GDM1 (cell line): Measurements from ENCODE around the gene PTPRF.

ENCODE experiments used
- DNase-seq: peaks from one replicate; lab custom pipeline; 2025; lab: John Stamatoyannopoulos, UW

PTPRF gene

DNA sequence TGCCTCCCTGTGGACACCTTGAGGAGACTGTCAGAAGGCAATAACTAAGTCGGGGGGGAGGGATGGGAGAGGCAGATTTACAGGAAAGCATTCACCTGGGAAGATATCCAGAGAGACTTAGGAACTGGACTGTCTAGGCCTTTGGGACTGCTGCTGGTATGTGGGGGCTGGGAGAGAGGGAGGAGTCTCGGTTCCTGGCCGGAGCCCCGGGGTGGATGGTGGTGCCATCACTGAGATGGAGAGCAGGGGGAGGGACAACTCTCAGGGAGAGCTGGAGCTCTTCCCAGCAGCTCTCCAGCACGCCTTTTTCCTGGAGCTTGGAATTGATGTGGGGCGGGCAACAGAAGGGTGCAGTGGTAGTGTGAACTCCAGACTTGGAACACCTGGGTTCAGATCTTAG lies 22.1 kb downstream of the PTPRF start:
- no peak for DNase-seq

DNA sequence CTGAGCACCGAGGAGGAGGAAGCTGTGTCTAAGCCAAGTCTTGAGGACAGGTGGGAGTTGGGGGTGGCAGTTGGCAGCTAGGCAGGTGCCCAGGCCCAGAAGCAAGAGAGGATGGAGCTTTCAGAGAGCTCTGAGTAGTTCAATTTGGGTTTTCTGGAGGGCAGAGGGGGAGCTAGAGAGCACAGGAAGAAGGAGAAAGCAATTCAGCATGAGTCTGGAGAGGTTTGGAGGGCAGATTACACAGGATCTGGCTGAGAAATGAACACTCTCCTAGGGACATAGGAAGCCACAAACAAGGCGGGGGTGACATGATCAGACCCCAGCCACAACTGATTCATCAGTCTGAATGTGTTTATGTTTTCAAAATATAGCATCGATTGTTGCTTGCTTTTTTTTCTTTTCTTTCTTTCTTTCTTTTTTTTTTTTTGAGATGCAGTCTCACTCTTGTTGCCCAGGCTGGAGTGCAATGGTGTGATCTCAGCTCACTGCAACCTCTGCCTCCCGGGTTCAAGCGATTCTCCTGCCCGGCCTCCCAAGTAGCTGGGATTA lies 23.8 kb downstream of the PTPRF start:
- DNase-seq = no peak

DNA sequence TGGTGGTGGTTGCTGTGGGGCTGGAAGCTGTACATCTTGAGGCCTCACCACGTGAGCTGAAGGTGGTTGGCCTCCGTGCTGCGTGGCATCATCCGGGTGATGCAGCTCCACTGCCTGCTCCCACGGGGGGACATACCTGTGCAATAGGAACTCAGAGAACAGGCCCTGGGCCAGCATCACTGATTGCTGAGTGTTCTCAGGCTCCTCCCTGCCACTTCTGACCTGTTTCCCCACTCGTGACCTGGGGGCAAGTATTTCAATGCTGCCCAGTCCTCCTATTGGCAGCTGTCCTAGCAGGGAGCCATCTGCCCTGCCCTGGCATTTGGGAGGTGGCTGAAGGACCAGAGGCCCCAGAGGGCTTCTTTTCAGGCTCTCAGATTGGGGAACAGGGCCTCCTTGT lies 26.1 kb downstream of the PTPRF start:
- DNase-seq = no peak

DNA sequence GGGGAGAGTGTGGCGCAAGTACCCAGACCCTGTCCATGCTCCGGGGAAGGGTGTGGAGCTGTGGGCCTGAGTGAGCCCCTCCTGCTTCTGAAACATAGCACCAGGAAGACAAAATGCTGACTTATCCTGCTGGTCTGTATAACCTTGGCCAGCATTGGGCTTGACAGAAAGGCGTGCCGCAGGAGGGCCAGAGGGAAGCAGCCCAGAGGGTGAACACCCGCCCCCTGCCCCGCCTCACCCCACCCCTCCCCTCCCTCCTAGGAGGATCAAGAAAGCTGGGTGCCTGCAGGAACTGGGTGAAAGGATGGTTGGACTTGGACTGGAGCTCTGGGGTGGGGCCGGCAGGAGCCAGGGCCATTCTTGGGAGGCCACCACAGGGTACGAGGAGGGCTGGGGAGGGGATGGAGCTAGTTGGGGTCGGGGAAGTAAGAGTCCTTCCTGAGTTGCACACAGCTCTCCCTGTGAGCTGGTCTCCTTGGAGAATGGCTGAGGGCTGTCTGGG lies 27.1 kb downstream of the PTPRF start:
- no peak for DNase-seq

- DNase-seq = no peak
Observed at GRCh38 chr1:43558346-43558841, 27.7 kb downstream of the PTPRF start.

- no peak for DNase-seq
Observed at GRCh38 chr1:43559714-43560113, 29.0 kb downstream of the PTPRF start.

GRCh38 chr1:43560286-43560685 lies 29.6 kb downstream of the PTPRF start:
- no peak for DNase-seq

- no peak for DNase-seq
Observed at GRCh38 chr1:43563876-43564539, 33.3 kb downstream of the PTPRF start.

GRCh38 chr1:43564551-43565348 lies 34.1 kb downstream of the PTPRF start:
- no peak for DNase-seq

- DNase-seq = no peak
Observed at GRCh38 chr1:43565600-43566360, 35.1 kb downstream of the PTPRF start.

DNA sequence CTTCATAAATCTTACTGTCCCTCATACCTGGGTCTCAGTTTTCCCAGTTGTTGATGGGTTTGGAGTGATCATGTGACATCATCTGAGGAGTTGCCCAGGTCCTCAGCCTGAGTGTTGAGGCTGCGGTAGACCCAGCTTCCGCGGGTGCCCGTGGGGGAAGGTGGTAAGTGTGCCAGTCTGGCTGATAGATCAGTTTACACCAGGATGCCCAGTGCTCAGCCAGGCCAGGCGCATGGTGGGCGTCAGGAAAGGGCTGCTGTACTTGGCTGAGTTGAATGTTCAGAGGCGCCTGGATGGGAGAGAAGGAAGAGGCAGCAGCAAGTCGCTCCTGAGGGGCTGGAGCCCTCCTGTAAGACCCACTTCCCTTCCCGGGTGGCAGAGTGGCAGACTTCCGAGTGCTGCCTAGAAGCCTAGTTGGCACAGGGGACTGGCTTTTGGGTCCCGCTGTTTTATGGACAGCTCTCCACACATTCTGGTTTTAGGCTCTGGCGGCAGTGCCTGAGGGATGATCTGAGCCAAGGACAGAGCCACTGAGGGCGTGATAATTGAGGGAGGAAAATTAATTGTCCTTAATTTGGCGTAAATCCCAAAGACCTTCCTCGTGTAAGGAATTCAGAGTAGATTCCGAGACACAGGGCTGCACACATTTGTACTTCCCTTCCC lies 35.8 kb downstream of the PTPRF start:
- DNase-seq = no peak

DNA sequence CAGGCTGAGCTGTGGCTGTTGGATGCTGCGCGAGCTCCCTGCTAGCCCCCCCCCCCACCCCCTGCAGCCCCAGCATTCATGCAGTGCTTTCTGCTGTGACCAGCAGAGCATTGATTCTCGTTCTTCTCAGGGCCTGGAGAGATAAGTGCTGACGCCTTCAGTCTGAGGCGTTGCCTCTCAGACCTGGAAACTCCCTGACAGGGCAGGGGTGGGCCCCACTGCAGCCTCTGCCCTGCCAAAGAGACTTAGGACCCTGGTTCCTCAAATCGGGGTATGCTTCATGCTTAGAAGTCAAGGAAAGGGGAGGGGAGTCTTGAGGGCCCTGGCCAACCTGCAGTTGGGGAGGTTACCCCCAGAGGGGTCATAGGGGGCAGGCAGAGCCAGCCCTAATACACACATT lies 38.5 kb downstream of the PTPRF start:
- no peak for DNase-seq

DNA sequence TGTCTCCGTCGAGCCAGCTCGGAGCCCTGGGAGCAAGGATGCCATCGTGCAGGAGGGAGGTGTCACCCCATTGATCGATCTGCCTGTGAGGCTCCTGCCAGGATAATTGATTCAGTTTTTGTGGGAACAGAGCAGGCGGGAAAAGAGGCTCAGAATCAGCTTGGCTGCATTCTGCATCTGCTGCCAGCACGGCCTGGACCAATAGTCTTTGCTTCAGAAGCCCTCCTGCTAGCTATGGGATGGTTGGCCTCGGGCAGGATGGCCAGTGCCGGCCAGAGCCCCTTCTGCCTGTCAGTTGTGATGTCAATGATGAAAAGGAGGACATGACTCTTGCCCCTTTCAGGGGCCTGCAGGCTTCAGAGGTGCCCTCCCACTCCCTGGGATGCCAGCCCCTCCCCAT lies 39.6 kb downstream of the PTPRF start:
- DNase-seq = no peak

DNA sequence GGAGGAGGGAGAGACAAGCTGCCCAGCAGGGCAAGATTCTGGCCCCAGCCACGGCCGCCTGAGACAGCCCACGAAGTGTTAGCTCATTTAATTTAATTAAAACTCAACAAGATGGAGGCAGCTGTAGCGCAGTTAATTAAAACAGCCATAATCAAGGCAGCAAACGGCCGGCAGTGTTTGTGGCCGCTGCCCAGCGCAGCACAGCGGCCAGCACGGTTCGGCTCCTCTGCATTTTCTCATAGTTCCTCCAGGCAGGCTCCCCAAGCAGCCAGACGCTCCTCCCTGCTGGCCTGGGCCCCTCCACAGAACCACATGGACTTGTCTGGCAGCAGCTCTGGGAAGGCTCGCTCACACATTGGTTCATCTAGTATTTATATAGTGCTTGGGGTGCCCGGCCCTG lies 40.0 kb downstream of the PTPRF start:
- no peak for DNase-seq

DNA sequence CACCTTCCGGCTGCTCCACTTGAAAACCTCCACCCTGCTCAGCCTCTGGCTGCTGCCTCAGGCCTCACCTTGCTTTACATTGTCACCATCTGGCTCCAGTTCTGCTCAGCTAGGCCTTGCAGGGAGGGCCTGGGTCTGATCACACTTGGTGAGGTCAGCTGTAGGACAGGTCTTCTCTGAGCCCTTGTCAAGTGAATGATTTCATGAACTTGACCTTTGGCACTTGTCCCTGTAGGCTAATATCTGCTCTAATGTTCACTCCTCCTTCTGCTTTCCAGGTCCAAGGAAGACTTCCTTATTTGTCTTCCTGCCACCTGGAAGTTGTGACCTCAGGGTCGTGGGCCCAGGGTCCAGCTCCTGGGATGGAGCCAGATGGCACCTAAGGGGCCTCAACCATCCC lies 41.4 kb downstream of the PTPRF start:
- no peak for DNase-seq

- DNase-seq = no peak
Observed at GRCh38 chr1:43572538-43572937, 41.9 kb downstream of the PTPRF start.

GRCh38 chr1:43573066-43573800 lies 42.5 kb downstream of the PTPRF start:
- DNase-seq = no peak

DNA sequence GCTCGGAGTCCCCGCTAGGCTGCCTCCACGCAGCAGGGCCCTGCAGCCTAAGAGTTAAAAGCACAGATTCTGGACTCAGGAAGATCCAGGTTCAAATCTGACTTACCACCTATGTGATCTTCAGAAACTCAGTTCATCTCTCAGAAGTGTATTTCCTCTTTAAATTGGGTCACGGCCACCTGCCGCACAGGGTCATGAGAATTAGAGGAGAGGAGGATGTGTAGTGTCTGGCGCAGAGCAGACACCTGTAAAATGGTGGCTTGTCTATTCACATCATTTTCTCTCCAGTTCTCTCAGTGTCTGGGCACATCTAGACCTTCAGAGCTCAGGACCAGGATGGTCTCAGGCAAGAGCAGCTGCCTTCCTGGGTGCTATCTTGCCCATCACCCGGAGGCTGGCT lies 45.8 kb downstream of the PTPRF start:
- no peak for DNase-seq

- DNase-seq = no peak
Observed at GRCh38 chr1:43577655-43578542, 47.2 kb downstream of the PTPRF start.

DNA sequence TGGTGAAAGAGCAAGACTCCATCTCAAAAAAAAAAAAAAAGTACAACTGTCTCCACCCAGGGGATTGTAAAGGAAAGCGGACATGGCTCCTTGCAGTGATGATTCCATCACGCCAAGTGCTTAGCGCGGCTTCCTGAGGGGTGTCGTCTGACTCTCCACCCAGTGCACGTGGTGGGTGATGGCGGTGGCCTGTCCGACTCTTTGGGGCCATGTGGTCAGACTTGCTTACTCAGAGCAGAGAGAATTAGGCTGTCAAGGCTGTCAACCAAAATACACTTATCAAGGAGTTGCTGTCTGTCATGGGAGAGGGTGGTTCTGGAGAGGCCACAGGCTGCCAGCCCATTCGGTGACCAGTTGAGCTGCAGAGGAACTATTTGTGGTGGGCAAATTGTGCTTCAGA lies 49.4 kb downstream of the PTPRF start:
- no peak for DNase-seq
